Caki2 (cell line): ENCODE measurements around the gene ASPN. TPM values are rescaled to one million over a fixed set of nuclear protein-coding genes. Genes with fewer than 3 reads are reported as not detected.

Source experiments
- DNase-seq: peaks from one replicate; pipeline ENCODE4 v3.0.0-alpha.2; 2015; ENCODE audit warnings: low read depth
- in situ Hi-C: cut with HindIII; loops from 2 replicates; pipeline ENCODE4 v1.10.0; 2016; ENCODE audit warnings: low sequenced_read_pairs, low pct_unique_long_range_greater_than_20kb, mixed read lengths
- total RNA-seq: library from RNA; depleted of rRNA; stranded (reverse); fragments of >200 nt; shearing (Covaris generic); gene quantifications from 2 replicates; pipeline ENCODE4 v1.2.3, GENCODE V29; 2014; ENCODE audit warnings: low replicate concordance

ASPN gene
- total RNA-seq, 1 experiment from 2014 or later = not detected

DNA sequence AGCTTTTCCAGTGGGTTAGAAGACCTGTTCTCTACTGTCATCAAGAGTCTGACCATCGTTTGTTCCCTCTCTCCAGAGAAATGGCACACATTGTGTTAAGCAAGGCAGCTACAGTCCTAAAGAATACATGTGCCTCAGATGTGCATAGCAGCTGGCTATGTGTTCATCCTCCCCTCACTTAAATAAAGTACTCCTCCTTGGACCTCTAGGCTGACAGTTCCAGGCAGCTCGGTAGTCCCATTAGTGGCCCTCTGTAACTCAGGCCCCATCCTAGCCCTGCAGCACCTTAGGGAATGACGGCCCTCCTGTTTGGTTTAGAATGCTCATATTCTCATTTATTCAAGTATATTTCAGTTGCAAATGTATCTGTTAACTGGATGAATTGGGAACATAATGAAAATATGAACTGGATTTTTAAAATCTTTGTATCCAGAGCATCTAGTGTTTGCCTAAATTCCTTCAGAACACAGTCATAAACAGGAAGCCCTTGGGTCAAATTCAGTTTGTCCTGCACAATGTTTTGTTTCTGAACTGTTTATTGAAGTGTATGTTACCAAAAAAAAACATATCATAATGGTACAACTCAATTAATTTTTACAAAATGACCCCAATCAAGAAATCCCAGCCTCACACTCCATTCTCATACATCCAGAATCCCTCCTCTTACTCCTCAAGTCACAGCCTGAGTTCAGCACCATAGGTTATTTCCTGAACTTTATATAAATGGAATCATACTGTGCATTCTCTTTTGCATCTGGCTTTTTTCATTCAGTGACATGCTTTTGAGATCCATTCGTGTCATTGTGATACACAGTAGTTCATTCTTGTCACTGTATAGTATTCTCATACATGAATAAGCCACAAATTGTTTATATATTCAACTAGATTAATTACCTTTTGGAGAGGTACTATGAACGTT is 1.6 kb upstream of the ASPN start:
- no peak for DNase-seq
- in situ Hi-C loops = no loop called here

DNA sequence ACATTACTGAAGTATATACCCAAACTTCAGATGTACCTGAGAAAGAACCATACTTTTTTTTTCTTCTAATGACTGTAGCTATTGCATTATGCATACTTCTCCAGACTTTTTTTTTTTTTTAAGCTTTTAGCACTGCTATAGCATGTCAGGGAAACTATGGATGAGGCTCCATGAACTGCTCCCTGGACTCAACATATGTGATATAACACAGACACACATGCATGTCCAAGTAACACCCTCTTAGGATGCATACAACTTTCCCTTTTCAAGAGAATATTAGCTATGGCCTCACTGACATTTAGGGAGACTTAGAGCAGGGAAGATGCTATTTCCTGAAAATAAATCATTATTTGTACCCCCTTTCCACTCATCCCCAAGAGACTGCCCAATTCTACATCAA is 499 bp upstream of the ASPN start:
- in situ Hi-C loops = no loop called here
- no peak for DNase-seq

DNA sequence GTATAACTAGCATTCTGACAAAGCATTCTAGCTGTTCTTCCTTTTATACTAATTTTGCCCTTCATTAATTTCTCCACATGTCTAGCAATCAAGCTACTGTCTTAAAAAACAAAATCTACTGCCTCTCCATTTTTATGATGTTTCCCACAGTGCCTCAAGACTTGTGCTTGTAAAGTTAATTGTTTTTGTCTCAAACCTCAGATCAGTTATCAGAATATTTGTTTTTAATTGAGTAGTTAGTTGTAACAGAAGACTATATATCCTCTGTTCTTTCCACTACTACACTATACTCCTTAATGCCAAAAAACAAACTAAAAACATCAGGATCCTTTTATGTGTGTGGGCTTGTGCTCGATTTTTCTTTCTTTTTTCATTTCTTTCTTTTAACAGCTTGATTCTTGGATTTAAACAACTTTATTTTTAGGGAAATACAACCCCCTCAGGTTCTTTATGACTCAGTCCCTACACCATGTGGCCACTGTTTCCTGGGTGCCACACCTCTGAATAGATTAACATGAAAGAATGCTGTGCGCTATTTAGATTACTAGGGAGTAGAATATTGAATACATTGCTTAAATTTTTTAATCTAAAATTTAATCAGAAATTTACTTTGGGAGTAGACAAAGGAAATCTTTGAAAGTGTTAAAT is 1.2 kb downstream of the ASPN start:
- DNase-seq = no peak
- in situ Hi-C loops = no loop called here

DNA sequence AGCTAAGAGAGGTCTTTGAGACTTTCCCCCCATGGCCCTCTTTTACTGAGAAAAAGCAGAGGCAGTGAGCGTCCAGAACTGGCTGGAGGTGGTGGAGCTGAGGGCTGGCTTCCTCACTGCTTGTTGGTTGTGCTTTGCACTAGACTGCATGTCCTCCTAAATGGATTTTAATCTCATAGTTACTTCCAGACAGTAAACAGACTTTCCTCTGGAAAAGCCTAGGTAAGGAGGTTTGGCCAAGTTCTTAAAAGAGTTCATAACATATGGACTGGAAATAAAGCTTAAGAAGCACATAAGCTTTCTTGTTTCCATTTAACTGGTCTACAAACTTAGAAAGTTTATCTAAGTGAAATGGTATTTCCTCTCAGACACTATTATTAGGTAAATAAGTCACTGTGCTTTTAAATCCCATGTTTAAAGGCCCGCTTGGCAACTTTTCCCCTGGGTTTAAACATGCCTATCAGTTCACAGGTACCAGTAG is 2.0 kb downstream of the ASPN start:
- DNase-seq = no peak
- in situ Hi-C loops = no loop called here

DNA sequence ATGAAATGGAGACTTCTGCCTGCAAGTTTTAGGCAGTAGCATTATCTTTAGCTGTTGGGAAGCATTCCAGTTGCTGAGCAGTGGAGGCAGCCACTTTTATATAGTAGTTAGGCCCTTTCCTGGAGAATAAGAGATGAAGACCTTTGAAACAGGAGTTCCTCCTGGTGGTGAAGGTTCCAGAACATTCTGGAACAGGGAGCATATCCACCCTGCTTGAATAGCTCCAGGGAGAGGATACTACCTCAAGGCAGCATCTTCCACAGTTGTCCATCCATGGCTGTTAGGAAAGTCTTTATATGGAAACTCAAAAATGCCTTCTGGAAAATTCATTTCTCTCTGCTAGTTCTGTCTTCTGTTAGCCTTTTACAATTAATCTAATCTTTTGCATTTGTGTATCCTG is 3.0 kb downstream of the ASPN start:
- in situ Hi-C loops = no loop called here
- no peak for DNase-seq

DNA sequence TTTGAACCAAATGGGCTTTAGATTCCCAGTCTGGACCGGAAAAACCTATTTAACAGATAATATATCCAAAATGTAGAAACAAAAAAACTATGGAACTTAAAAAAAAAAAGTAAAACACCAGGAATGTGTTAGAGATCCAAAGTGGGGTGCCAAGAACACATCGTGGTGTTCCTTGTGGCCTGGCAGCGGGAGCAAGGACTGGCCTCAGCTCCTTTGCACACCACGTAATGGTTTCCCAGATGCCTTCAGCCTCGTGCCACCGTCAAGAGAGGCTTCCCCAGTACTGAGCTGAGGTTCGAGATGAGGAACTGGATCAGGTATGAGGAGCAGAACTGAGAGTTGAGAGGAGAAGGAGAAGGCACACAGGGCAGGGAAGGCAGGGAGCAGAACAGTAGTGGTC is 3.5 kb downstream of the ASPN start:
- in situ Hi-C loops = no loop called here
- no peak for DNase-seq

DNA sequence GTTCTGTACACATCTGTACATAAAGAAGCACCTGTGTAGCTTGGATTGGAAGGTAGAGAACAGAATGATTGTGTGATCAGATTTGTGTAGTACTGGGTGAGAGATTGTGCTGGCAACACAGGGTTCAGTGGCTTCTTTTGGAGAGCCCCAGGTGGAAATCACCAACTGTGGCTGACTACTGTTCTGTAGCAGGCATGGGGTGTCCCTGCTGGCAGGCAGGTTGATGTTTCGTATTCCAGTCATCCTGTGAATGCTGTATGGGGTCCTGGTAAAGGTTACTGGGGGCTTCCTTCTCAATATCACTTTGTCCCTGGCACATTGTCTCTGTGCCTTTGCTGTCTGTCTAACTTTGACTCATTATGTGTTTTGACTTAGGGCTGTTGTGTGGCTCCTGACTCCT is 5.3 kb downstream of the ASPN start:
- DNase-seq = no peak
- in situ Hi-C loops = no loop called here

DNA sequence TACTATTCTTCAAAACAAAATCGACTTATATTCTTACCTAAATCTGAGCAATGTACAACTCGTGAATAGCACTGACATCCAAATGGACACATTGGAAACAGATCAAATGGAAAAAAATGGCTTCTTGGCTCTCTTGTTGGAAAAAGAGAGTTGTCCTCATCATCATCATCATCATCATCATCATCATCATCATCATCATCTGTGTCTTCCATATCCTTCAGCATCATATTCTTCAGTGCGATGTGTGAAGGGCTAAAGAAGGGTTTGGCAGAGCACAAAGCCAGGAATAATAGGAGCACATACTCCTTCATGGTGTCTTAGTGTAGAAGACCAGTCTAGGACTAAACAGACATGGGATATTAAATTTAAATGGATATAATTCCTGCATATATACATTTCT is 7.7 kb downstream of the ASPN start:
- no peak for DNase-seq
- in situ Hi-C loops = no loop called here

DNA sequence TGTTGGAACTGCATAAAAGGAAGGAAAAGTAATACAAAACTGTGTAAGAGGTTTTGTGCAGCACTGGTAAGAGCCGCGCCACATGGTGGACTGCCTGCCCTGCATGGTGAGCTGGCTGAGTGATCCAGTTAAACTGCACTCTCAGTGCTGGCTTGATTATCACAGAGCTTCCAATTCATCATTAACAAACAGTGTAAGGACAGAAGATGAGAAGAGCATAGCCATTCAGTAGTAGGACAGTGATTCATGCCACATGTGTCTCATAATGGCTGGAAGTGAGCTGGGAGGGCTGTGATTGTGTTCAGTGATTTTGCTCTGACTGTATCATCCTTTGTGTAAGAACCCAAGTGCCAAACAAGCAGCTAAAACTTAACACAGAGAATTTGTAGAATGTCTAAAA is 14.1 kb downstream of the ASPN start:
- in situ Hi-C loops = no loop called here
- no peak for DNase-seq

DNA sequence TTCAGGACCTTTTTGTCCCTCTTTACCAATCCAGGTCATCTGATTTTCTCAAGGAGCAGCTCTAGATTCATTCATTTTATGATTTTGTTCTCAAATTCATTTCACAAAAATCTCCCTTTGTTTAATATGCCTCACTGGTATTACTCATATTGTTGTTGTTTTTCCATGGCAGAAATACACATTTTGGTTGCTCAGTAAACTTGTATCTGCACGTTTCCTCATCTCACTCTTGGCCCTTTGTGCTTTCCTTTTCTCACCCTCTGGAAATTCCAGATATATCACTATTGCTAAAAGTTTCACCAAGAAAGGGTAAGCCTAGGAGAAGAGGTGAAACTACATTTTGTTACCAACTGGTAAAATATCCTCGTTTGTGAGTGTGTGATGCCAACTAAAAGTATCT is 14.8 kb downstream of the ASPN start:
- DNase-seq = no peak
- in situ Hi-C loops = no loop called here

DNA sequence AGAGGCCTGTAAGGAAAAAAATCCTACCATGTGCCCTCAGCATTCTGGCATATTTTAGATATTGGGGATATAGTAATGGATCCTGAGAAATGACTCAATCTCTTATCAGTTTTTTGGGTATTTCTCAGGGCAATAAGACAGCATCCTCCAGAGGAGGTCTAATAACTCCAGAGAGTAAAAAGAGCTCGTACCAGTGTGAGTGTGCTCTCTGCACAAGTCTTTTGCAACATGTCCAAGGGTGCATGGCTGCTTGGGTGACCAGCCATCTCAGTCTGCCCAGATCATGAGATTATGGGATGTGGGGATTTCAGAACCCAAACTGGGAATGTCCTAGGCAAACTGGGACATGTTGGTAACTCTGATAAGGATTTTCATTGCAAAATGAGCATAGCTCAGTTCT is 15.3 kb downstream of the ASPN start:
- no peak for DNase-seq
- in situ Hi-C loops = no loop called here

DNA sequence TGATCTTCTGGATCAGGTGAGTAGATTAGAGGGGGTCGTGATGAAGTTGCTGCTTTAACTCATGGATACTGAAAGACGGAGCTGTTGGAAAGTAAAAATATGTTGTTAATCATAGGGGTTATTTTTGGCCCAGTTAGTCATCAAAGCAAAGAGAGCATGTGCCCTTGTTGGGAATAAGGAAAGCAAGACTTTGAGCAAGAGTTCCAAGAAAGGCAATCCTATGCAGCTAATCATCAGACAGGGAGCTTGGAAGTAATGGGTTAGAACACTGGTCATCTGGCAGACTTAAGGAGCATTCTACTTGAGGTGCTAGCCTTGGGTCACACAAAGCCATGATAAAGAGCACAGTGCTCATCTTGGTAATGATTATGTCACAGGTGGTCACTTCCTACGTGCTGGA is 18.3 kb downstream of the ASPN start:
- no peak for DNase-seq
- in situ Hi-C loops = no loop called here

DNA sequence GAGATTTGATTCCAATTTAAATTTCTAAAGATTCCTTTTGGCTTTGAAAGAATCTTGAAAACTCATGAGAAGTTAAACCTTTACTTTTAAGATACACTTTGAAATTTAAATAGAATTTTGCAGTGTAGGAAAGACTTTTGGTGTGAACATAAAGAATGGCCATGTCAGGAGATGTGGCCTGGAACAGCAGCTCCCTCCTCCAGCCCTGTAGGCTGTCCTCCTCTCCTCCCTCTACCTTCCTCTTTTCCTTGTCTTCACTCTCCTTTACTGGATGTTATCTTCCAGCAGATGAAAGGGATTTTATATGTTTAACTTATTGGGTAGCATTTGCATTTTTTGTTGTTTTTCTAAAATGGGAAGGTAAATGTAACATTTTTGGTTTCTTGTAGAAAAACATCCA is 18.9 kb downstream of the ASPN start:
- DNase-seq = no peak
- in situ Hi-C loops = no loop called here

DNA sequence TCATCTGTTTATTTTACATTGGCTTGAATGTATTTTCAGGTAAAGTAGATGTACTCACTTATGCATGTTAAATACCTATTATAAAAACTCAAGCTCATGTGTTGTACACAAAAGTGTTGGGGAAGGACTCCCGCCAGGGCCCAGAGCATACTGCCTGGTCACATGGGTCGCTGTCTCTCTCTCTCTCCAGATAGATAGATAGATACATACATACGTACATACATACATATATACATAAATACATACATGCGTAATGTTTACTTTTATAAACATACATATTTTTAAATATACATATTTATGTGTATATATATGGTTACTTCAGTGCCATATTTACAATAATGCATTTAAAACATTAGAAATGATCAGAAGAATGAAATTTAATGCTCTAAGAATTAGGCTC is 24.7 kb downstream of the ASPN start:
- in situ Hi-C loops = no loop called here

DNA sequence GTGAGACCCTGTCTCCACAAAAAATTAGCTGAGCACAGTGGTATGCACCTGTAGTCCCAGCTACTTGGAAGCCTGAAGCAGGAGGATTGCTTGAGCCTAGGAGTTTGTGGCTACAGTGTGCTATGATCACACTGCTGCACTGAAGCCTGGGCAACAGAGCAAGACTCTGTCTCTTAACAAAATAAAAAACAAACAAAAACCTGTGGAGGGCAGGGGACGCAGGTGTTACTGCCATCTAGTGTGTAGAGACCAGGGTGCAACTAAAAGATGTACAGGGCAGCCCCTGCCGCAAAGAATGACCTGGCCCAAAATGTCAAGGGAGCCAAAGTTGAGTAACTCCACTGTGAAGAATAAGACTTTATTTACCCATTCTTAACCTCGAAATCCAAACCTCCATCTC is 27.1 kb downstream of the ASPN start:
- no peak for DNase-seq
- in situ Hi-C loops = no loop called here

More for the DNA sequence above, 24.7 kb downstream of the ASPN start:
- DNase-seq = no peak

DNA sequence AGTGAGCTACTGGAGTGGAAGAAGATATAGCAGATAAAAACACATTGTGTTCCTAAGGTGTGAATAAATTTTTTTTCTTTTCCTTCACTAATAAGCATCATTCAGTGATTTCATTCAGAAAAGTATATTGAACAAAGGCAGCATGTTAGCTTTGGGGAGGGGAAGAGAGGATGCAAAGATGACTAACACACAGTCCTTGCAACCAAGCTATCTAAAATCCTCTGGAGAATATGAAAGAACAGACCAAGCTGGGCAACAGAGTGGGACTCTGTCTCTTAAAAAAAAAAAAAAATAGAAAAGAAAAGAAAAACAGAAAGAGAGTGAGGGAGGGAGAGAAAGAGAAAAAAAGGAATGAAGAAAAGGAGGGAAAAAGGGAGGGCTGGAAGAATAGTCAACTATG is 35.8 kb downstream of the ASPN start:
- in situ Hi-C loops = no loop called here

DNA sequence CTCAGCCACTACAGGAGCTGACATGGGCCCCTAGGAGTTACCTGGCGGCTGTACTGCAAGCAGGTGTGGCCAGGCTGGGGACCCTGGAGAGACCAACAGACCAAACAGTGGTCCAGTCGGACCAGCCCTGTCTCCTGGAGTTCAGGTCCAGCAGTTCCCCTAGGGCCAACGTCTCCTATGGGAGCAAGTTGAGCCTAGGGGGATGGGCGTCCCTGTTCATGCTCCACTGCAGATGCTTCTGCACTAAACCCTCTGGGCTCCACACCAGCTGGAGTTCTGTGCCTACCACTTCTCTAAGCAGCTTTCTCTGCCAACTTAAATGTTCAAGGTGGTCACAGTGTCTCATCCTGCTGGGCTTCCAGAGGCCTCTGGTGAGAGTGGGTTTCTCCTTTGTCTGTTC is 37.5 kb downstream of the ASPN start:
- in situ Hi-C loops = no loop called here
- DNase-seq = no peak

More for the DNA sequence above, 35.8 kb downstream of the ASPN start:
- no peak for DNase-seq

DNA sequence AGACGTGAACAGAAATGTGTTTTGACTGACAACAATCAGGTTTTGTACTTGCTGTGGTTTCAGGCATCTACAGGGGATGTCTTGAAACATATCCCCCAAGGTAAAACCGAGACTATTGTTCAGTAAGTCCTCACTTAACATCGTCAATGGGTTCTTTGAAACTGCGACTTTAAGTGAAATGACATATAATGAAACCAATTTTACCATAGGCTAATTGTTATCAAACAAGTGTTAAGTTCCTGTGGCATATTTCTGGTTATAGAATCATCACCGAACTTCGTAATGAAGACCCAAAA is 41.6 kb downstream of the ASPN start:
- in situ Hi-C loops = no loop called here
- DNase-seq = no peak

DNA sequence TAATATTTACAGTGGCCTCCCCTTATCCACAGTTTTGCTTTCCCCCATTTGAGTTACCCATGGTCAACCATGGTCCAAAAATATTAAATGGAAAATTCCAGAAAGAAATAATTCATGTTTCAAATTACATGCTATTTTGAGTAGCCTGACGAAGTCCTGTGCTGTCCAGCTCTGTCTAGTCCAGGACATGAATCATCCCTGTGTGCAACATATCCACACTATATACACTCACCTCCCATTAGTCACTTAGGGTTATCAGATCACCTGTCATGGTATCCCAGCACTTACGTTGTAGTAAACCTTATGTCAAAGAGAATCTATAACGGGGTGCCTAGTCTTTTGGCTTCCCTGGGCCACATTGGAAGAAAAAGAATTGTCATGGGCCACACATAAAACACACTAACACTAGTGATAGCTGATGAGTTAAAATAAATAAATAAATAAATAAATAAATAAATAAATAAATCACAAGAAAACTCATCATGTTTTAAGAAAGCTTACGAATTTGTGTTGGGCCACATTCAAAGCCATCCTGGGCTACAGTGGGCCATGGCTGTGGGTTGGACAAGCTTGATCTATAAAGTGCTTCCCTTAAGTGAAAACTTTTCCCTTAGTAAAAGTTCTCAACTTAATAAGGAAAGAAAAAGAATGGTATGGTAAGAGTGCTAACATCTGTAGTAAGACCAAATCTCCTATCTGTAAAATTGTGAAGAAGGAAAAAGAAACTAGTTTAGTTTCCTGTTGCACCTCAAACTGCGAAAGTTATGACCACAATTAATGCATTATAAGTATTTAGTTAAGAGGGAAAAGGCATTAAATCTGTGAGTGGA is 42.2 kb downstream of the ASPN start:
- no peak for DNase-seq
- in situ Hi-C loops = no loop called here
